Upper lobe of right lung (tissue), 1 donor: ENCODE results near the gene COL3A1. TPM values are rescaled to one million over a fixed set of nuclear protein-coding genes. Genes with fewer than 3 reads are reported as not detected.

Source experiments
- ATAC-seq: fragments of 200-7000 bp; cut with Tn5 transposase; one replicate; pipeline ENCODE4 v1.9.1; 2020; ENCODE audit warnings: mild to moderate bottlenecking, moderate library complexity
- DNase-seq: peaks from one replicate; pipeline ENCODE4 v3.0.0-alpha.2; 2020
- H3K27ac ChIP-seq: fragments of 200-600 bp; one replicate; pipeline ENCODE4 v1.8.0; 2022
- H3K27me3 ChIP-seq: fragments of 200-600 bp; one replicate; pipeline ENCODE4 v1.8.0; 2022; ENCODE audit warnings: mild to moderate bottlenecking
- H3K36me3 ChIP-seq: fragments of 200-600 bp; one replicate; pipeline ENCODE4 v1.8.0; 2022
- H3K4me1 ChIP-seq: fragments of 200-600 bp; one replicate; pipeline ENCODE4 v1.8.0; 2022
- H3K4me3 ChIP-seq: fragments of 200-600 bp; one replicate; pipeline ENCODE4 v1.8.0; 2022; ENCODE audit warnings: mild to moderate bottlenecking
- H3K9me3 ChIP-seq: fragments of 200-600 bp; one replicate; pipeline ENCODE4 v1.8.0; 2022
- intact Hi-C: fragments of 100-400 bp; cut with DNase I; formaldehyde crosslinking; loops from one replicate; pipeline ENCODE4 v1.11.0; 2022
- total RNA-seq: library from RNA; stranded (reverse); fragmentation: NEBNext Ultra II Directional; extraction: Animal tissue kit (Norgen Biotek cat#: 25700); gene quantifications from one replicate; pipeline ENCODE4 v1.2.1, GENCODE V29; 2021
- TF ChIP-seq, protein P1 (sequence below): fragments of 200-600 bp; IDR thresholded peaks from one replicate; pipeline ENCODE4 v1.8.0; 2022; ENCODE audit warnings: antibody characterized with exemption
- donor health status: DM: no; HTN: yes; CAD: no; lungs with severe emphysema.

COL3A1 gene
- total RNA-seq, 1 donor from 2014 or later: 188 TPM

DNA sequence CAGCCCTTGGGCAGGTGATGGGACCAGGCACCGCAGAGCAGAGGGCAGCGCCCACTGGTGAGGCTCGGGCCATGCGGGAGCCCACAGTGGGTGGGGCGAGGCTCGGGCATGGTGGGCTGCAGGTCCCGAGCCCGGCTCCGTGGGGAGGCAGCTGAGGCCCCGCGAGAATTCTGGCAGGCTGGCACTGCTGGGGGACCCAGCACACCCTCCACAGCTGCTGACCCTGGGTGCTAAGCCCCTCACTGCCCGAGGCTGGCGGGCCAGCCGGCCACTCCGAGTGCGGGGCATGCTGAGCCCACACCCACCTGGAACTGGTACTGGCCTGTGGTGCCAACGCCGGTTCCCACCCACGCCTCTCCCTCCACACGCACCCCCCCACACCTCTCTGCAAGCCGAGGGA is 29.7 kb upstream of the COL3A1 start:
- peak; percentile 35 for ATAC-seq
- peak; percentile 47 for DNase-seq
- TF ChIP-seq, protein P1, sequence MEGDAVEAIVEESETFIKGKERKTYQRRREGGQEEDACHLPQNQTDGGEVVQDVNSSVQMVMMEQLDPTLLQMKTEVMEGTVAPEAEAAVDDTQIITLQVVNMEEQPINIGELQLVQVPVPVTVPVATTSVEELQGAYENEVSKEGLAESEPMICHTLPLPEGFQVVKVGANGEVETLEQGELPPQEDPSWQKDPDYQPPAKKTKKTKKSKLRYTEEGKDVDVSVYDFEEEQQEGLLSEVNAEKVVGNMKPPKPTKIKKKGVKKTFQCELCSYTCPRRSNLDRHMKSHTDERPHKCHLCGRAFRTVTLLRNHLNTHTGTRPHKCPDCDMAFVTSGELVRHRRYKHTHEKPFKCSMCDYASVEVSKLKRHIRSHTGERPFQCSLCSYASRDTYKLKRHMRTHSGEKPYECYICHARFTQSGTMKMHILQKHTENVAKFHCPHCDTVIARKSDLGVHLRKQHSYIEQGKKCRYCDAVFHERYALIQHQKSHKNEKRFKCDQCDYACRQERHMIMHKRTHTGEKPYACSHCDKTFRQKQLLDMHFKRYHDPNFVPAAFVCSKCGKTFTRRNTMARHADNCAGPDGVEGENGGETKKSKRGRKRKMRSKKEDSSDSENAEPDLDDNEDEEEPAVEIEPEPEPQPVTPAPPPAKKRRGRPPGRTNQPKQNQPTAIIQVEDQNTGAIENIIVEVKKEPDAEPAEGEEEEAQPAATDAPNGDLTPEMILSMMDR: no peak
- intact Hi-C loops: no loop called here
- Histone ChIP-seq H3K36me3 (no peaks in the 10 kb centered on the region), H3K4me1 (no peaks in the 10 kb centered on the region), H3K27me3 (no peaks in the 10 kb centered on the region), H3K27ac (no peak overlapping the region), H3K4me3 (no peak overlapping the region), H3K9me3 (no peaks in the 10 kb centered on the region)

DNA sequence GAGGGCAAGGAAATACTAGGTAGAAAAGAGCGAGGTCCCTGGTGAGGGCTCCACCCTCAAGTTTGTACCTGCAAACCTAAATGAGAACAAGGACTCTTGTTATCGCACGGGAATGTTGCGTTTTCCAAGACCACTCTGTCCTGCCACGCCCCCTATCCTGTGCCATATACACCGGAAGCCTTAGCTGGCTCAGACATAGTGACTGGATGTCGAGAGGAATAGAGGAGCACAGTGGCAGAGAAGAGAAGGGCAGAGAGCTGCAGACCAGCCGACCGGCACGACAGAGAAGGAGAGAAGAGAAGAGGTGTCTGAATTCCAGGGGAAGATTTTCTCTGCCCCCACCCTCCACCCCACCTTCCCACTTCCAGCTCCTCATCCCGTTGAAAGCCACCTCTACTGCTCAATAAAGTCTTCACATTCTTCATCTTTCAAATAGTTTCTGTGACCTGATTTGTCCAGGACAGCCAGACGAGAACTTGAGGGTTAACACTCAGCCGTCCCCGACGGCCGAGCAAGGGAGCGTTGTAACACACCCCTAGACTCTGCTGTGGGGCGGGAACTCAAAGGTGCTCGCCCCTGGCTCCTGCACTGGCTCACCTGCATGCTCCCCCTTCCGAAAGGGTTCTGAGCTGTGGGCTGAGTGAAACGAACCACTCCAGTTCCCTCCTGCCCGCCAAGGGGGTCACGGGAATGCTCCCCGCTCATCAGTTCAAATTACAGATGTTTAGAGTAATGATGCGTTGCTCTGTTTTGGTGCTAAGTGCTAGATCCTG is 24.9 kb upstream of the COL3A1 start:
- no peaks in the 10 kb centered on the region for H3K9me3 ChIP-seq
- intact Hi-C loops: no loop called here
- ATAC-seq (no peak), DNase-seq (no peak)
- no peak overlapping the region for H3K27ac ChIP-seq
- no peaks in the 10 kb centered on the region for H3K27me3 ChIP-seq
- TF ChIP-seq, protein P1: no peak
- no peak overlapping the region for H3K4me3 ChIP-seq
- no peaks in the 10 kb centered on the region for H3K4me1 ChIP-seq
- H3K36me3 ChIP-seq: no peaks in the 10 kb centered on the region

DNA sequence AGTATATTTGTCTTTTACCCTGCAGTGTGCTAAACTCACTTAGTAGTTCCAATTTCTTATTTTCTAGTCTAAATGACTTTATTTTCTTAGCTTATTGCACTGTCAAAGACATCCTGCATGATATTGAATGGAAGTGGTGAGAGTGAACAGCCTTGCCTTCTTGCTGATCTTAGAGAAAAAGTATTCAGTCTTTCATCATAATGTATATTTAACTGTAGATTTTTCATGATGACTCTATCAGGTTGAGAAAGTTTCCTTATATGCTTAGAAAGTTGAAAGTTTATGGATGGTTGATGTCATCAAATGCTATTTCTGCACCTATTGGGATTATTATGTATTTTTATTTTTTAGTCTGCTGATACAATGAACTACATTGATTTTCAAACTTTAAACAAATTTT is 21.3 kb upstream of the COL3A1 start:
- no peak for ATAC-seq
- intact Hi-C loops: no loop called here
- H3K9me3 ChIP-seq: no peaks in the 10 kb centered on the region
- TF ChIP-seq, protein P1: no peak
- no peaks in the 10 kb centered on the region for H3K27me3 ChIP-seq
- H3K36me3 ChIP-seq: no peaks in the 10 kb centered on the region
- H3K4me3 ChIP-seq: no peak overlapping the region
- DNase-seq: no peak
- H3K27ac ChIP-seq: no peak overlapping the region
- H3K4me1 ChIP-seq: no peaks in the 10 kb centered on the region

DNA sequence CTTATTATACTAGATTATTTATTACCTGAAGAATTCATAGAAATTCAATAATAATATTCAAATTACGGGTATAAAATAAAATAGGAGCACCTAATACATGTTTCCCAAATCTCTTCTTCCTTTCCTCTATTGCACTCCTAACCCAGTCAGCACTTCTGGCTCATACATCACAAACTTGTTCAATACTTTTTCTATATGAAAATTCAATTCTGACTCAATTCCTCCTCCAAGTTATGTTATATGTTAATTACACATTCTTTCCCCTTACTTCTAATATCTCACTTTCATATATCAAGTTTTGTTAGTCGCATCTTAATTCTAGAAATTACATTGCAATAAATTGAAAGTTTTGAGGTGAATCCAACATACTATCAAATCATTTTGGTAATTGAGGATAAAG is 17.9 kb upstream of the COL3A1 start:
- intact Hi-C loops: no loop called here
- no peak for DNase-seq
- H3K36me3 ChIP-seq: no peaks in the 10 kb centered on the region
- H3K27me3 ChIP-seq: no peaks in the 10 kb centered on the region
- H3K4me1 ChIP-seq: no peaks in the 10 kb centered on the region
- H3K9me3 ChIP-seq: no peaks in the 10 kb centered on the region
- H3K4me3 ChIP-seq: no peak overlapping the region
- no peak overlapping the region for H3K27ac ChIP-seq
- ATAC-seq: no peak
- TF ChIP-seq, protein P1: no peak

DNA sequence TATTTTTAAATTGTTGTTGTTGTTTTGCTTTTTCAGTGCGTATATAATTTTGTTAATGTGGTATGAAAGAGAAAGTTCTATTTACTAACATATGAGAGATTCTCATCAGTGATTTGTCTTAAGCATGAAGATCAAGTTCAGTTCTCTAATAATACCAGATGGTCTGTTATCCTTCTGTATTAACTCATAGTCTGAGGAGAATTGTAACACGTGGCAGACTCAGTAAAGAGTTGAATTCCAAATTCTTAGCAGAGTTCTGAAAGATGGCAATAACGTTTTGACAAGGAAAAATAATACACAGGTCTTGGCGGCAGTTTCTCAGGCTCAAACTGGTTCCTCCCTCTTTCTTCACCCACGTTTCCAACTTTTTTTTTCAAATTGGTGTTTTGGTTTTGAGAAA is 17.2 kb upstream of the COL3A1 start:
- intact Hi-C loops: no loop called here
- TF ChIP-seq, protein P1: no peak
- Histone ChIP-seq H3K36me3 (no peaks in the 10 kb centered on the region), H3K9me3 (no peaks in the 10 kb centered on the region), H3K27me3 (no peaks in the 10 kb centered on the region), H3K27ac (no peak overlapping the region), H3K4me3 (no peak overlapping the region), H3K4me1 (no peaks in the 10 kb centered on the region)
- ATAC-seq (no peak), DNase-seq (no peak)
